Measurements from ENCODE around the gene KCNQ1OT1. TPM values are rescaled to one million over a fixed set of nuclear protein-coding genes. Genes with fewer than 3 reads are reported as not detected.

KCNQ1OT1 gene
- total RNA-seq, 4 donors from 2014 or later: 0.66 to 2.5 (median 1.3) TPM

GRCh38 chr11:2566223-2567025, 133.4 kb downstream of the KCNQ1OT1 start:
- 80% methylated on average over 8 of the region's 16 CpGs for WGBS
- intact Hi-C loops (cut with DNase I): no loop called here
- H3K9me3 ChIP-seq: no peaks in the 10 kb centered on the region
- H3K4me1 ChIP-seq: no peaks in the 10 kb centered on the region
- no peaks in the 10 kb centered on the region for H3K27me3 ChIP-seq
- no peak overlapping the region for H3K27ac ChIP-seq (replicated peaks in 1 of 4)
- H3K36me3 ChIP-seq: no peaks in the 10 kb centered on the region
- DNase-seq (ENCODE audit: extremely low spot score): no peak
- TF ChIP-seq EP300 (IDR thresholded peaks at IDR 0.05) (no peak), POLR2AphosphoS5 (IDR thresholded peaks at IDR 0.05) (no peak), POLR2A (IDR thresholded peaks at IDR 0.05; ENCODE audit: low read depth) (no peak), CTCF (IDR thresholded peaks at IDR 0.05) (peak in 1 of 3 experiments; percentile 18)
- no peak overlapping the region for H3K4me3 ChIP-seq

DNA sequence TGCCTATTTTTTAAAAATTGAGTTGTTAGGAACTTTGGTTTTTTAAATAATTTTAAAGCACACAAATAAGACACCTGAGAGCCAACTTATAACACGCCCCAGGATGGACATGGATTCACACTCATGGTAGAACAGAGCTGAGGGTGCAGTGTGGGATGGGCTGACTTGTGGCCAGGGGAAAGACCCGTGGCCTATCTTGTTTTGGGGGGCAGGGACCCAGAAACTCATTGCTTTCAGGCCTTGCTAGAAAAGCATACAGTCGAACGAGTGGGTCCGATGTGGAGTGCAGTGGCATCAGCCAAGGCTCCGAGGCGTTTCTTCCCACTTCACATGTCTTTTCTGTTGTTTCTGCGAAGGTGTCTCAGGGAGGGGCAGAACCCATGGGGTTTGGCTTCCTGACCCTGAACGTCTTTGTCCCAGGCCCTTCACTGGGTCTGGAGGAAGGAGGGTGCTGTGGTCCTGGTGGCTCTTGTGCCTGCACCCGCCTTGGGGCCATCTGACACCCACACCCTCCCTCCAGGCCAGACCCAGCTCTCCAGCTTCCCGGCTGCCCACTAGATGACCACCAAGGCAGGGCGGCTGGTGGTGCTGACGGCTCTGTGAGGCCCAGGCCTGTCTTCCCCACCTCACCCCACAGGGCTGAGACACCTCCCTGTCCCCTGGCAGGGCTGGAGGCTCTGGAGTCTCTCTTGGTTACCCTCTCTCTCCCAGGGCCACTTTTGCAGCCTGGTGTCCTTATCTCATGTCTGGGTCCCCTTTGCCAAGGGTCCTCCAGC, 134.2 kb downstream of the KCNQ1OT1 start:
- TF ChIP-seq CTCF (IDR thresholded peaks at IDR 0.05) (no peak), EP300 (IDR thresholded peaks at IDR 0.05) (no peak), POLR2A (IDR thresholded peaks at IDR 0.05; ENCODE audit: low read depth) (no peak), POLR2AphosphoS5 (IDR thresholded peaks at IDR 0.05) (no peak)
- H3K4me3 ChIP-seq: no peak overlapping the region
- H3K9me3 ChIP-seq: no peaks in the 10 kb centered on the region
- no peak overlapping the region for H3K27ac ChIP-seq (replicated peaks in 1 of 4)
- H3K27me3 ChIP-seq: no peaks in the 10 kb centered on the region
- no peaks in the 10 kb centered on the region for H3K36me3 ChIP-seq
- DNase-seq (ENCODE audit: extremely low spot score): no peak
- intact Hi-C loops (cut with DNase I): no loop called here
- 98% methylated on average over 7 of the region's 13 CpGs for WGBS
- no peaks in the 10 kb centered on the region for H3K4me1 ChIP-seq

- intact Hi-C loops (cut with DNase I): no loop called here
- no peaks in the 10 kb centered on the region for H3K27me3 ChIP-seq
- no peak overlapping the region for H3K27ac ChIP-seq (replicated peaks in 1 of 4)
- no peaks in the 10 kb centered on the region for H3K4me1 ChIP-seq
- no peaks in the 10 kb centered on the region for H3K36me3 ChIP-seq
- H3K9me3 ChIP-seq: no peaks in the 10 kb centered on the region
- TF ChIP-seq EP300 (IDR thresholded peaks at IDR 0.05): no peak
- no peak for TF ChIP-seq POLR2A (IDR thresholded peaks at IDR 0.05; ENCODE audit: low read depth)
- no peak for TF ChIP-seq CTCF (IDR thresholded peaks at IDR 0.05)
- no peak for TF ChIP-seq POLR2AphosphoS5 (IDR thresholded peaks at IDR 0.05)
- 84% methylated on average over 16 of the region's 16 CpGs for WGBS
- no peak overlapping the region for H3K4me3 ChIP-seq
- no peak for DNase-seq (ENCODE audit: extremely low spot score)
These were observed 135.0 kb downstream of the KCNQ1OT1 start for GRCh38 chr11:2564588-2565425.

- intact Hi-C loops (cut with DNase I): no loop called here
- H3K36me3 ChIP-seq: no peaks in the 10 kb centered on the region
- H3K4me1 ChIP-seq: no peaks in the 10 kb centered on the region
- TF ChIP-seq POLR2A (IDR thresholded peaks at IDR 0.05; ENCODE audit: low read depth) (no peak), EP300 (IDR thresholded peaks at IDR 0.05) (no peak), POLR2AphosphoS5 (IDR thresholded peaks at IDR 0.05) (no peak), CTCF (IDR thresholded peaks at IDR 0.05) (no peak)
- H3K4me3 ChIP-seq: no peak overlapping the region
- H3K27ac ChIP-seq (replicated peaks in 1 of 4): no peak overlapping the region
- no peaks in the 10 kb centered on the region for H3K9me3 ChIP-seq
- no peak for DNase-seq (ENCODE audit: extremely low spot score)
- WGBS: 97% methylated on average over 14 of the region's 14 CpGs
- no peaks in the 10 kb centered on the region for H3K27me3 ChIP-seq
These were observed 135.7 kb downstream of the KCNQ1OT1 start for GRCh38 chr11:2564008-2564530.
